Measurements from ENCODE around the gene C17orf100. TPM values are rescaled to one million over a fixed set of nuclear protein-coding genes. Genes with fewer than 3 reads are reported as not detected.
A peak's percentile ranks its signal among the peaks of the same experiment; 100 is the strongest.

Gene C17orf100
- total and polyA plus RNA-seq, 2 of the 13 experiments (the other 11 are each of a cell fraction or from before 2014, with no cell fraction given): 3.6 to 8.7 TPM

- TF ChIP-seq DZIP1 (CRISPR knock-in tag; IDR thresholded peaks at IDR 0.05): no peak
- no peak for TF ChIP-seq SMAD1 (CRISPR knock-in tag; IDR thresholded peaks at IDR 0.05; ENCODE audit: borderline replicate concordance, low read depth)
- no peak for TF ChIP-seq SIX4 (CRISPR knock-in tag; IDR thresholded peaks at IDR 0.05)
- TF ChIP-seq HIC2 (CRISPR knock-in tag; IDR thresholded peaks at IDR 0.05; ENCODE audit: low read depth): no peak
- peak; percentile 86 for TF ChIP-seq TBX2 (CRISPR knock-in tag; IDR thresholded peaks at IDR 0.05; ENCODE audit: borderline replicate concordance)
- no peak for TF ChIP-seq ZNF510 (CRISPR knock-in tag; IDR thresholded peaks at IDR 0.05; ENCODE audit: low read depth)
- no peak for TF ChIP-seq NFATC3 (CRISPR knock-in tag; IDR thresholded peaks at IDR 0.05)
- TF ChIP-seq ZBTB26 (CRISPR knock-in tag; IDR thresholded peaks at IDR 0.05; ENCODE audit: borderline replicate concordance): no peak
- TF ChIP-seq CBX2 (IDR thresholded peaks at IDR 0.05; ENCODE audit: low read depth, low read length): no peak
- no peak for TF ChIP-seq CBX2 (CRISPR knock-in tag; IDR thresholded peaks at IDR 0.05; ENCODE audit: low read depth)
- 0 out of 2 replicates have a peak, but pooled peaks have one; percentile 44 for TF ChIP-seq HNF1B (CRISPR knock-in tag; IDR thresholded peaks at IDR 0.05)
- no peak for TF ChIP-seq CERS6 (CRISPR knock-in tag; IDR thresholded peaks at IDR 0.05)
- 0 out of 2 replicates have a peak, but pooled peaks have one; percentile 75 for TF ChIP-seq FOXO4 (CRISPR knock-in tag; conservative IDR thresholded peaks at IDR 0.05)
- no peak for TF ChIP-seq TAF15 (IDR thresholded peaks at IDR 0.05; ENCODE audit: low read depth, low read length, poor library complexity, severe bottlenecking)
- TF ChIP-seq ZNF83 (CRISPR knock-in tag; IDR thresholded peaks at IDR 0.05; ENCODE audit: borderline replicate concordance): no peak; the same call in 1 of the 2 replicates
- TF ChIP-seq ZNF550 (CRISPR knock-in tag; IDR thresholded peaks at IDR 0.05; ENCODE audit: borderline replicate concordance): no peak
- TF ChIP-seq ZNF563 (CRISPR knock-in tag; IDR thresholded peaks at IDR 0.05): no peak
- TF ChIP-seq NFKBIZ (CRISPR knock-in tag; IDR thresholded peaks at IDR 0.05): no peak
- peak; percentile 46; the same call in 1 of the 2 replicates for TF ChIP-seq EHMT2 (IDR thresholded peaks at IDR 0.05; ENCODE audit: borderline replicate concordance, low read depth, low read length)
These were observed 31.6 kb downstream of the C17orf100 start (continued) for GRCh38 chr17:6683081-6683684.
